ENCODE measurements around the gene BLACAT1.
A peak's percentile ranks its signal among the peaks of the same experiment; 100 is the strongest.
"Not testable (repeated sequence)": the region's sequence is repeated elsewhere in the genome, so short reads cannot be mapped to it uniquely, and the experiment has no call there.

The BLACAT1 gene

GRCh38 chr1:205492201-205492667 lies 36.4 kb upstream of the BLACAT1 start:
- no peak for TF ChIP-seq CTCF (IDR thresholded peaks at IDR 0.05; ENCODE audit: low read depth, low read length)

GRCh38 chr1:205491794-205492193 lies 35.9 kb upstream of the BLACAT1 start:
- H3K4me3 ChIP-seq (ENCODE audit: low read depth, low read length): no peak overlapping the region
- no peak for TF ChIP-seq CTCF (IDR thresholded peaks at IDR 0.05; ENCODE audit: low read depth, low read length)

More at GRCh38 chr1:205492201-205492667, 36.4 kb upstream of the BLACAT1 start:
- no peak overlapping the region for H3K4me3 ChIP-seq (ENCODE audit: low read depth, low read length)

GRCh38 chr1:205488074-205488723 lies 32.4 kb upstream of the BLACAT1 start:
- peak; percentile 68 for TF ChIP-seq CTCF (IDR thresholded peaks at IDR 0.05; ENCODE audit: low read depth, low read length)
- no peak overlapping the region for H3K4me3 ChIP-seq (ENCODE audit: low read depth, low read length)

GRCh38 chr1:205486258-205486657 lies 30.4 kb upstream of the BLACAT1 start:
- H3K4me3 ChIP-seq (ENCODE audit: low read depth, low read length): no peak overlapping the region
- TF ChIP-seq CTCF (IDR thresholded peaks at IDR 0.05; ENCODE audit: low read depth, low read length): no peak

- TF ChIP-seq CTCF (IDR thresholded peaks at IDR 0.05; ENCODE audit: low read depth, low read length): peak; percentile 97
- no peak overlapping the region for H3K4me3 ChIP-seq (ENCODE audit: low read depth, low read length)
Measured at GRCh38 chr1:205484985-205485967, 29.4 kb upstream of the BLACAT1 start.

GRCh38 chr1:205483372-205483771 lies 27.5 kb upstream of the BLACAT1 start:
- no peak for TF ChIP-seq CTCF (IDR thresholded peaks at IDR 0.05; ENCODE audit: low read depth, low read length)
- H3K4me3 ChIP-seq (ENCODE audit: low read depth, low read length): no peak overlapping the region

GRCh38 chr1:205482587-205482986 lies 26.7 kb upstream of the BLACAT1 start:
- not testable (repeated sequence) for H3K4me3 ChIP-seq (ENCODE audit: low read depth, low read length)

All from WI38 (cell line).